ENCODE measurements around the gene AGAP9. TPM values are rescaled to one million over a fixed set of nuclear protein-coding genes. Genes with fewer than 3 reads are reported as not detected.
"Not testable (repeated sequence)": the region's sequence is repeated elsewhere in the genome, so short reads cannot be mapped to it uniquely, and the experiment has no call there.

Gene AGAP9
- total RNA-seq, 1 experiment from 2014 or later, result 1.4 TPM

DNA sequence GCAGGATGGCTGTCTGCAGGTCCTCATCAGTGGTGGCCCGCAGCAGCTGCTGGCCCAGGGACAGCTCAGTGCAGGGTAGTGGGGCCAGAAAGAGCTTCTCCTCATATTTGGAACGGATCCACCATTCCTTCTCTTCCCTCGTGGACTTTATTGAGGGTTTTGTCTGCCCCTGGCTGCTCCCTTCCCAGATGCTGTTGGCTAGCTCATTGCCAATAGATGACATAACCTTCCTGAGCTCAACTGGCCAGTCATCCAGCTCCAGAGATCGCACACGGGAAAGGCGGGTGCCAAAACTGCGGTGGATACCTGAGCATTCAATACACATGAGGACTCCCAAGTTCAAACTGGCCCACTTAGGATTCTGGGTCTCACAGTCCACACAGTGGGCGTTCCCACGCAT is 21.1 kb downstream of the AGAP9 start:
- in situ Hi-C loops (cut with HindIII; ENCODE audit: low pct_unique_long_range_greater_than_20kb, low sequenced_read_pairs); DNase-seq (ENCODE audit: low read depth, low spot score): not testable (repeated sequence)

DNA sequence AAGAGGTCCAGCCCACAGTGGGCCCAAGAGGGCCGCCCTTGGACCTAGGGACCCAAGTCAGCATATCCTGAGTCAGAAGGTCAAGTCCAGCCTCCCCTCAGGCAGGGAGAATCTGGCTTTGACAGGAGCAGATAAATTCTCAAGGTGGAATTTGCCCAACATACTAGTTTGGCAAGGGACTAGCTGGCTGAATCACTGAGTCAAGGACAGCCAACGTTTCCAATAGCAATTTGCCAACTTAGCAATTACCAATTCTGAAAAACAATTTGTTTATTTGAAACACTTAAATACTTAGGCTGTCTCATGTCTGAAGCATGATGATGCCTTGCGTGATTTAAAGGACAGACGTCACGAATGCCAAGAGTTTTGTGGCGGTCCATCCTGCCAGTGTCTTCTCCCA is 29.2 kb downstream of the AGAP9 start:
- in situ Hi-C loops (cut with HindIII; ENCODE audit: low pct_unique_long_range_greater_than_20kb, low sequenced_read_pairs); DNase-seq (ENCODE audit: low read depth, low spot score): not testable (repeated sequence)

- in situ Hi-C loops (cut with HindIII; ENCODE audit: low pct_unique_long_range_greater_than_20kb, low sequenced_read_pairs); DNase-seq (ENCODE audit: low read depth, low spot score): not testable (repeated sequence)
Observed at GRCh38 chr10:47491600-47491999, 31.8 kb downstream of the AGAP9 start, which contains the start of gene FAM25G. TSS of gene FAM25G (minus strand) at chr10:47491700. CDS start at chr10:47491674, 26 bp downstream.

GRCh38 chr10:47489630-47490029 is 33.8 kb downstream of the AGAP9 start:
- DNase-seq (ENCODE audit: low read depth, low spot score); in situ Hi-C loops (cut with HindIII; ENCODE audit: low pct_unique_long_range_greater_than_20kb, low sequenced_read_pairs): not testable (repeated sequence)

DNA sequence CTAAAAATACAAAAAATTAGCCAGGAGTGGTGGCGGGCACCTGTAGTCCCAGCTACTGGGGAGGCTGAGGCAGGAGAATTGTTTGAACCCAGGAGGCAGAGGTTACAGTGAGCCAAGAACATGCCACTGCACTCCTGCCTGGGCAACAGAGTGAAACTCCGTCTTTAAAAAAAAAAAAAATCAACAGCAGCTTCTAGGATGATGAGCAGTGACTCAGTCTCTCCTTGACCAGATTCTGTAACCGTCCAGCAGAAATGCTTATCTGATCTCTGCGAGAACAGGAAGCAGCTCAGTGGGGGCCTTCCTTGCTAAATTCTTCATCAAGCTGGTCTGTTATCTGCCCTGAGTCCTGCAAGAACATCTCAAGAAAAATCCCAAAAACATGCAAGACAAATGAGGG is 37.5 kb downstream of the AGAP9 start:
- in situ Hi-C loops (cut with HindIII; ENCODE audit: low pct_unique_long_range_greater_than_20kb, low sequenced_read_pairs); DNase-seq (ENCODE audit: low read depth, low spot score): not testable (repeated sequence)

- in situ Hi-C loops (cut with HindIII; ENCODE audit: low pct_unique_long_range_greater_than_20kb, low sequenced_read_pairs); DNase-seq (ENCODE audit: low read depth, low spot score): not testable (repeated sequence)
Observed at GRCh38 chr10:47484786-47485185, 38.7 kb downstream of the AGAP9 start.

GRCh38 chr10:47483923-47484322 is 39.5 kb downstream of the AGAP9 start, which contains the start of gene ANXA8:
TSS of gene ANXA8 (minus strand) at chr10:47484115. CDS start at chr10:47483933, 182 bp downstream.
- DNase-seq (ENCODE audit: low read depth, low spot score); in situ Hi-C loops (cut with HindIII; ENCODE audit: low pct_unique_long_range_greater_than_20kb, low sequenced_read_pairs): not testable (repeated sequence)

DNA sequence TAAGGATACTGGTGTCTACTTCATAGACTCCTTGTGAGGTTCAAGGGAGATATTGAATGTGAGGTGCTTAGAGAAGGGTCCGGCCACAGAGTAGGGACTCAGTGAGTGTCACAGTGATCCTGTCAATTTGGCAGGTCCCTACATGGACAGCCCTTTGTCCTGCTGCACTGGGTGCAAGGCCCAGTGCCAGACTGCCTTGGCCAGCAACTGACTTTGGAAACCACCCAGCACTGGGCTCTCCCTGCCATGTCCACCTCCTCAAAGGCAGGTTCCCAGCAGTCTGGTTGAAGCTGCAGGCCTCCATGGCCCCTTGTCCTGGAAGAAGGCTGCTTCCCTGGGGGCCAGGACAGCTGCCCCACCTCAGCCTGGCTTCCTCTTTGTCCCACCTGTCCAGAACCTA is 41.1 kb downstream of the AGAP9 start:
- in situ Hi-C loops (cut with HindIII; ENCODE audit: low pct_unique_long_range_greater_than_20kb, low sequenced_read_pairs); DNase-seq (ENCODE audit: low read depth, low spot score): not testable (repeated sequence)

DNA sequence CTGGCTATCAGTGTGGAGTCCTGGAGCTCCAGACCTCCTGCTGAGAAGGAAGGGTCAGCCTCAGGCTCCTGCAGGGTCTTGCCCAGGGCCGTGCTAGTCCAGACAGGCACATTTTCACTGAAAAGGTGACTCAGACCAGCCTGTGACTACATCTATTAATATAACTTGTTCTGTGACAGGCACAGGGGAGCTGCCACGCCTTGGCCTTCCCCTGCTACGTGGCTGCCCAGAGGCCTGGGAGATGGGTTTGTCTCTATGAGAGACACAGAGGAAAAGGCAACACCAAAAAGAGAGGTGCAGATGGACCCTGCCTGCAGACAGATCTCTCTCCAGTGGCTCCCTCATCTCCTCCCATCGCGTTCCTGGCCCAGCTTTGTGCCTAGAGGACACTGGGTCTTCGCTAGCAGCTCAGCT is 41.7 kb downstream of the AGAP9 start:
- DNase-seq (ENCODE audit: low read depth, low spot score); in situ Hi-C loops (cut with HindIII; ENCODE audit: low pct_unique_long_range_greater_than_20kb, low sequenced_read_pairs): not testable (repeated sequence)

- in situ Hi-C loops (cut with HindIII; ENCODE audit: low pct_unique_long_range_greater_than_20kb, low sequenced_read_pairs); DNase-seq (ENCODE audit: low read depth, low spot score): not testable (repeated sequence)
Observed at GRCh38 chr10:47481182-47481766, 42.2 kb downstream of the AGAP9 start.

- in situ Hi-C loops (cut with HindIII; ENCODE audit: low pct_unique_long_range_greater_than_20kb, low sequenced_read_pairs); DNase-seq (ENCODE audit: low read depth, low spot score): not testable (repeated sequence)
Observed at GRCh38 chr10:47480133-47480532, 43.3 kb downstream of the AGAP9 start.

GRCh38 chr10:47478114-47478513 is 45.3 kb downstream of the AGAP9 start:
- in situ Hi-C loops (cut with HindIII; ENCODE audit: low pct_unique_long_range_greater_than_20kb, low sequenced_read_pairs); DNase-seq (ENCODE audit: low read depth, low spot score): not testable (repeated sequence)

GRCh38 chr10:47477078-47477477 is 46.4 kb downstream of the AGAP9 start:
- in situ Hi-C loops (cut with HindIII; ENCODE audit: low pct_unique_long_range_greater_than_20kb, low sequenced_read_pairs); DNase-seq (ENCODE audit: low read depth, low spot score): not testable (repeated sequence)

DNA sequence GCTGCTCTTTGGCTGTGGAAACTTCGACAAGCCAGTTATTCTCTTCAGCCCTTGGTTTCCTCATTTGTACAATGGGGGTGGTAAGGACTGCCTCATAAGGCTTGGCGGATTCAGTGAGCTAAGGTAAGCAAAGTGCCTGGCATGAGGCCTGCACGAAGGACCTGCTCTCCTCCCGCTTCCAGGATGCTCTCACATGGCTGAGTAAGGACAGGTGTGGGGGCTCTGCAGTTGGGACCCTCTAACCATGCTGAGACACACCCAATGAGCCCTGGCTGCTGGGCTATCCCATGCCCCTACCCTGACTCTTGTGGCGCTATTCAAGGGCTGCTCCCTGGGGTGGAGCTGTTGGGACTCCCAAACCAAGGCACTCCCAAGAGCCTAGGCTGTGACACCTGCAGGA is 48.3 kb downstream of the AGAP9 start:
- in situ Hi-C loops (cut with HindIII; ENCODE audit: low pct_unique_long_range_greater_than_20kb, low sequenced_read_pairs); DNase-seq (ENCODE audit: low read depth, low spot score): not testable (repeated sequence)

DNA sequence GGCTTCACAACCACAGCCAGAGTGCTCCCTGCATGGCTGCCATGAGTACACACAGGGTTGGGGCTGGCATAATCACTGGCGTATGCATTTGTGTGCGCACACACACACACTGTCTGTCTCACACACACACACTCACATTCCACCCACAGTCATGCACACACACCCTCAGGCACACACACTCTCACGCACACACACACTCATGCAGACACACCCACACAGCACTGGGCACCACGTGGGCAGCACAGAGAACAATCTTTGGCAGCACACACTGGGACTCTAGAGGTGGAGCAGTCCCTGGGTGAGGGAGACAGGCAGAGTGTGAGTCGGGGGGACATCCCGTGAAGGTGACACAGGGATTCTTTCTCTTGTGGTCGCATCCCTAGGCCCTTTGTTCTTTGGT is 49.9 kb downstream of the AGAP9 start:
- DNase-seq (ENCODE audit: low read depth, low spot score); in situ Hi-C loops (cut with HindIII; ENCODE audit: low pct_unique_long_range_greater_than_20kb, low sequenced_read_pairs): not testable (repeated sequence)

- DNase-seq (ENCODE audit: low read depth, low spot score); in situ Hi-C loops (cut with HindIII; ENCODE audit: low pct_unique_long_range_greater_than_20kb, low sequenced_read_pairs): not testable (repeated sequence)
Observed at GRCh38 chr10:47472647-47473046, 50.8 kb downstream of the AGAP9 start.

DNA sequence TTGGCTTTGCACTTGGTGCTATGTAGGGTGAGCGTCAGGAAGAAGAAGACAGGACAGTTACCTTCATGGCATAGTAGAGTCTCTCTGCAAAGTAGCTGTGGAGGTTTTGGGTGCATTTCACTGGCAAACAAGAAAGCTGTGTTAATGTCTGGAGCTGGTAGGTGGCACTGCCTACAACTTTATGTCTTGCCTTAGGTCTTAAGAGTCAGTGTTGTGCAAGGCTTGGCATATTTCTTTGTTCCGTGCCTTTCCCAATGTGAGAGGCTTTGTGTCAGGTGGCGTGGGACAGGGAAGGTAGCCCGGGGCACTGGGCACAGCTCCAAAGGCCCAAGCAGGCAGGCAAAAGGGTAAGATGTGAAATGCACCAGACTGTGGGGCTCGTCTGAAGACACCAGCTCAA is 51.4 kb downstream of the AGAP9 start:
- in situ Hi-C loops (cut with HindIII; ENCODE audit: low pct_unique_long_range_greater_than_20kb, low sequenced_read_pairs); DNase-seq (ENCODE audit: low read depth, low spot score): not testable (repeated sequence)

GRCh38 chr10:47468731-47469528 is 54.5 kb downstream of the AGAP9 start:
- DNase-seq (ENCODE audit: low read depth, low spot score); in situ Hi-C loops (cut with HindIII; ENCODE audit: low pct_unique_long_range_greater_than_20kb, low sequenced_read_pairs): not testable (repeated sequence)
